HL-60 (cell line): ENCODE data around the gene CENPN.

ENCODE experiments used
- DNase-seq, 2 experiments: peaks; one replicate each; pipeline ENCODE4 v3.0.0-alpha.2; 2010 to 2020; ENCODE audit warnings: low read depth in 1 of 2, low spot score in 1 of 2
- H3K27ac ChIP-seq: fragments of 250-450 bp; sonication (Bioruptor Pico); replicated peaks from 2 replicates; pipeline ENCODE4 v1.5.1; 2020; ENCODE audit warnings: mild to moderate bottlenecking, moderate library complexity
- H3K27me3 ChIP-seq: fragments of 250-450 bp; sonication (Bioruptor Pico); 2 replicates; pipeline ENCODE4 v1.5.1; 2021; ENCODE audit warnings: mild to moderate bottlenecking, moderate library complexity; ENCODE audit not compliant: insufficient read depth, poor library complexity, severe bottlenecking
- H3K4me3 ChIP-seq: replicated peaks from 2 replicates; pipeline ENCODE4 v1.5.1; 2011; ENCODE audit warnings: mild to moderate bottlenecking, control low read depth, low read length; ENCODE audit not compliant: insufficient read depth
- CTCF ChIP-seq: IDR thresholded peaks from one replicate; pipeline ENCODE4 v1.5.1; 2011; ENCODE audit warnings: low read length, control low read depth, inconsistent platforms; ENCODE audit not compliant: insufficient read depth
- GABPA ChIP-seq: IDR thresholded peaks from 2 replicates; pipeline ENCODE4 v1.6.1; 2012; ENCODE audit warnings: low read depth
- POLR2AphosphoS5 ChIP-seq: IDR thresholded peaks from 2 replicates; pipeline ENCODE4 v1.6.1; 2012; ENCODE audit warnings: low read depth
- REST ChIP-seq: IDR thresholded peaks from 2 replicates; pipeline ENCODE4 v1.6.1; 2012; ENCODE audit warnings: low read depth; ENCODE audit not compliant: insufficient replicate concordance
- SPI1 ChIP-seq: IDR thresholded peaks from 2 replicates; pipeline ENCODE4 v1.6.1; 2012; ENCODE audit warnings: low read depth, mild to moderate bottlenecking, borderline replicate concordance
- long read RNA-seq: library from polyadenylated mRNA; unstranded; transcript quantifications from one replicate; pipeline ENCODE4 v2.0.0, GENCODE V29; 2020

The CENPN gene
- long read RNA-seq, transcript CENPN-201 (7 exons, 1,398 nt): major isoform, 16 of 43 reads
- long read RNA-seq, transcript CENPN-202 (11 exons, 2,481 nt): minor isoform, 7 of 43 reads
- long read RNA-seq, partial matches to known transcripts: 2 of 43 reads
- long read RNA-seq, other reads (novel, unspliced or antisense): 13 of 43 reads

GRCh38 chr16:81006813-81007695, at the start of gene CENPN, which contains the start of gene CMC2:
Gene CENPN, plus strand, starts transcription at chr16:81007214. Its CDS starts 4,726 bp downstream, at chr16:81011940.
Gene CMC2, minus strand, starts transcription at chr16:81006885. Its CDS starts 9,491 bp downstream, at chr16:80997394.
- DNase-seq: peak; percentile 95 to 98
- TF ChIP-seq CTCF (no peak), SPI1 (no peak; the same call in 1 of the 2 replicates), REST (no peak), GABPA (no peak), POLR2AphosphoS5 (peak; percentile 88)

GRCh38 chr16:80958284-80958683, 48.7 kb upstream of the CENPN start:
- H3K27ac ChIP-seq: no peak overlapping the region
- H3K27me3 ChIP-seq: no peaks in the 10 kb centered on the region
- H3K4me3 ChIP-seq: no peak overlapping the region
- TF ChIP-seq GABPA: no peak
- TF ChIP-seq SPI1: no peak
- TF ChIP-seq REST: no peak
- no peak for TF ChIP-seq POLR2AphosphoS5
- no peak for TF ChIP-seq CTCF
- DNase-seq: no peak

More at GRCh38 chr16:81006813-81007695, at the start of gene CENPN, which contains the start of gene CMC2:
- Histone ChIP-seq H3K27me3 (no peaks in the 10 kb centered on the region), H3K27ac (peak within 1 kb of the TSS; percentile 99), H3K4me3 (peak within 1 kb of the TSS; percentile 88)

- Histone ChIP-seq H3K4me3 (no peak overlapping the region), H3K27me3 (no peaks in the 10 kb centered on the region), H3K27ac (no peak overlapping the region)
- TF ChIP-seq CTCF: no peak
- no peak for TF ChIP-seq POLR2AphosphoS5
- TF ChIP-seq GABPA: no peak
- no peak for TF ChIP-seq REST
- TF ChIP-seq SPI1: no peak
- DNase-seq: no peak
These were observed 44.1 kb upstream of the CENPN start for GRCh38 chr16:80962879-80963278.
